HG03095 (cell line): Measurements from ENCODE around the gene JHY.

Experiments
- ATAC-seq: cut with Tn5 transposase; IDR thresholded peaks from one replicate; pipeline ENCODE4 v1.9.1; 2021; ENCODE audit warnings: moderate library complexity; ENCODE audit not compliant: unreplicated experiment

The JHY gene

GRCh38 chr11:122938557-122938956 is 56.0 kb downstream of the JHY start:
- ATAC-seq, result no peak

DNA sequence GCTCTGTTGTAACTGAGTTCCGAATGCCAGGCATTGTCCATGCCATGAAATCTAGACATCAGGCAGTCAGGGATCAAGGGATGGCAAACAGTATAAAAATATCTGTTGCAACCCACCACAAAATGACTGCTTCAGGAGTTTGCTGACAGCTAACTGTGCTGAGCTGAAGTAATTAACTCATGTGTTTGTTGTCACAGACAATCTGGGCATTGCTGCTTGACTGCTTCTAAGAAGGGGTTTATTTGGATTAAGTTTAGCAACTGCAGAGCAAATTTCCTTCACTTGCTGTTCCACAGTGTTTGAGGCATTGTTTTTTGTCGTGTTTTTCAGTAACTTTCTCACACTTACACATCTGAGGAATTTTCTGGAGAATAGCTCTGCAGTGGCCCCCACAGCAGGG is 68.7 kb downstream of the JHY start:
- ATAC-seq, result no peak

- ATAC-seq, result no peak
Observed at GRCh38 chr11:122954455-122954854, 71.9 kb downstream of the JHY start.

GRCh38 chr11:122963961-122964360 is 81.4 kb downstream of the JHY start:
- no peak for ATAC-seq

GRCh38 chr11:122976061-122976733 is 93.6 kb downstream of the JHY start:
- no peak for ATAC-seq

DNA sequence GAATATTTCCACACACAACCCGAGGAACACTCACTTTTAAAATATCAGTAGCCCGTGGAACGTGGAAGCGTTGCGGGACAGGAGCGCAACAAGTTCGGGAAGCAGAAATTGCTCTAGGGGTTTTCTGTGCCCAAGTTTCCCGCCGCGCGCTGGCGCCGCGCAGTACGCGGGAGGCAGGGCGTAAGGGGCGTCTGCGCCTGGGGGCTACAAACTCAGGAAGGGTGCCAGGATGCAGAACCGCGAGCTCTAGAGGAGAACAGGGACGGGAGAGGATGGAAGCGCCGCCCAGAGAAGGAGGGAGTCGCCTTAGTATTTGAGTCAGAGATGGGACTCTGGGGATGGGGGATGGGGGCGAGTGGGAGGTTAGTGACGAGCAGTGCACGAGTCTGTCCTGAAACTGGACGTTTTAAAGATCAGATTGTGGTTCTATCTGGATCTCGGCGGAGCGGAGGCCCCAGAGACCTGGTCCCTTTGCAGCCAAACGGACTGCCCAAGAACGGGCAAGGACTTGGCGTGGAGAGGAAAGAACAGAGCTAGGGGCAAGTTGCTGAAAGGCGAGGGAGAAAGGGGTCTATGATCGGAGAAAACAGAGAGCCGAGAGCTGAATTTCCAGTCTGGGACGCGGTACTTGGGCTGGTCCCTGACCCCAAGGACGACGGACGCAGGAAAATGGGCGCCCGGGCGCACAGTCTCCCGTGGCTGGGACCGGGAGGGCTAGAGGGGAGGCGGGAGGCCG is 94.3 kb downstream of the JHY start:
- no peak for ATAC-seq

- no peak for ATAC-seq
Observed at GRCh38 chr11:122977470-122978298, 95.1 kb downstream of the JHY start.

DNA sequence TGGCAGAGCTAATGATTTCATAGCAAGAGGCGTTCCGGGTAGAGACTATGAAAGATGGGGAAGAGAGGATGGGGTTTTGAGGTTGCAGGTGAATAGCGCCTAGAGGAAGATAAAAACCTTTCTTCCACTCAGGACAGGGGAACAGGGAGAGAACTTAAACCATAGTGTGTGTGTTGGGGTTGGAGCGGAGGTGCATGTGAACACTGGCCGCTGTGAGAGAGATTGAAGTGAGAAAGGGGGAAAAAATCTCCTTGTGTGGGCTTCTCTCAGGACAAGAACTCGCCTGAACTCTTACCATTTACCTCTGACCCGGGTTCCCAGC is 95.7 kb downstream of the JHY start:
- ATAC-seq, result no peak

GRCh38 chr11:122979103-122979814 is 96.7 kb downstream of the JHY start:
- no peak for ATAC-seq

- no peak for ATAC-seq
Observed at GRCh38 chr11:122979815-122980595, 97.4 kb downstream of the JHY start.

DNA sequence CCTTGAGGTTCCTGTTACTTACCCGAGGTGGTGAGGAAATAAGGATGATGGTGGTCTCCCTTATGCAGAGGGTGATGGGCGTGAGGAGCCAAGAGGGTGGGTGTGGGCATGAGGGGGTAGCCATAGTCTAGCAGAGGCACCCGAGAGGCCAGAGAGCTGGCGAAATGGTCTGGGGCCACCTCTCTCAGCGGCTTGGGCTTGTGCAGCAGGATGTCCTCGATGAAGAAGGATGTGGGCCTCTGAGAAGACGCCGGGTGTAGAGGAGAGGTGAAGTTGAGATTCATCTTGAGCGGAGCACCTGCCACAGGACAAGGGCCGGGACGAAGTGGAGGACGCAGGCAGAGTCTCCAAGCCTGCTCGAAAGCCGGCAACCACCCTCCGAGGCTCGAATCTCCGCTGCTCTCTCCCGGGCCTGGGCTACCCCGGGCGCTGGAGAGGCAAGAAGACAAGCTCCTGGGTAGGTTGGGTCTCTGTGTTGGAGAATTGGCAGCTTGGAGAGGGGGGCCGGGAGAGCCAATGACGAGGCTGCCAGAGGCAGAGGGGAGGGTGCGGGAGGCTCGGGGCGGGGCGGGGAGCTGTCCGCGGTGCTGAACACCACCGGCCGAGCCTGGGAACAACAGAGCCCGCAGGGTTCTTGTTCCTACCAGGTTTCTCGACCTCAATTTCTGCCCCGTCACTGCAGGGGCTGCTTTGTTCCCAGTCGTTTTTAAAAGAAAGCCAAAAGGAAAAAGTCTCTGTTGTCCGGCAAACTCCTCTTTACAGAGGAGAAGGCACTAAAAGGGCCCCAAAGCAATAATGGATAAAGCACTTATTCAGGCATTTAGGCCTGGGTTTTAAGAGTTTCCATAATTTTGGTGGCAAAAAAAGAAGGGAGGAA is 99.1 kb downstream of the JHY start, which contains the start of gene BSX:
BSX (minus strand) TSS at position 447 of the 877 bp plus-strand sequence; CDS start at position 284, 163 bp downstream.
- no peak for ATAC-seq

DNA sequence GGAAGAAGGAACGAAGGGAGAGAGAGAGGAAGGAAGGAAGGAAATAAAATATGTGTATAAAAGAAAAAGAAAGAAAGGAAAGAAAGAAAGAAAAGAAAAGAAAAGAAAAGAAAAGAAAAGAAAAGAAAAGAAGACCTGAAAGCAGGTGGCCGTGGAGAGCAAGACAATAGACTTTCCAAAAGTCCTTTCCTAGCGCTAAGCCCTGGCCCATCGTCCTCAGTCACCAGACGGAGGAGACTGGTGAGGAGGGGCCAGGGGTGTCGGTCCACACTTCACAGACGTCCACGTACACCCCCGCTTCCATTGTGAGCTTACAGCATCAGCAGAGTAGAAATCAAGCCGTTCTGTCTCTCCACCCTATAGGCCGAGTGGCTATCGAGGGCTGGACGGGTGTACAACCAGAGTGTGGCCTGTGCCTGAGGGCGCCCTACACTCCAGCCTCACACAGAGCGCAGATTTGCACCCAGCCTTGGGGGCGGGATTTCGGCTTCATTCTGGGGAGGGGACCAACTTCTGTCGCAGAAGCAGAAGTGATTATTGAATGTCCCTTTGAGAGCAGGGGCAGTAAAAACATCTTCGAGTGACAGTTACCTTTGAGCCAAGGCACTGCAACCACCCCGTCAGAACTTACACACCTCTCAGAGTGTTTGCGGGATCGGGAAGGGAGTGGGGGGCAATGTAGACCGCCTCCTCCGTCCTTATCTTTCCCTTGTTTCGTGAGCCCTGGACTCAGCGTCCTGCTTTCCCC is 101.1 kb downstream of the JHY start:
- ATAC-seq, result no peak

DNA sequence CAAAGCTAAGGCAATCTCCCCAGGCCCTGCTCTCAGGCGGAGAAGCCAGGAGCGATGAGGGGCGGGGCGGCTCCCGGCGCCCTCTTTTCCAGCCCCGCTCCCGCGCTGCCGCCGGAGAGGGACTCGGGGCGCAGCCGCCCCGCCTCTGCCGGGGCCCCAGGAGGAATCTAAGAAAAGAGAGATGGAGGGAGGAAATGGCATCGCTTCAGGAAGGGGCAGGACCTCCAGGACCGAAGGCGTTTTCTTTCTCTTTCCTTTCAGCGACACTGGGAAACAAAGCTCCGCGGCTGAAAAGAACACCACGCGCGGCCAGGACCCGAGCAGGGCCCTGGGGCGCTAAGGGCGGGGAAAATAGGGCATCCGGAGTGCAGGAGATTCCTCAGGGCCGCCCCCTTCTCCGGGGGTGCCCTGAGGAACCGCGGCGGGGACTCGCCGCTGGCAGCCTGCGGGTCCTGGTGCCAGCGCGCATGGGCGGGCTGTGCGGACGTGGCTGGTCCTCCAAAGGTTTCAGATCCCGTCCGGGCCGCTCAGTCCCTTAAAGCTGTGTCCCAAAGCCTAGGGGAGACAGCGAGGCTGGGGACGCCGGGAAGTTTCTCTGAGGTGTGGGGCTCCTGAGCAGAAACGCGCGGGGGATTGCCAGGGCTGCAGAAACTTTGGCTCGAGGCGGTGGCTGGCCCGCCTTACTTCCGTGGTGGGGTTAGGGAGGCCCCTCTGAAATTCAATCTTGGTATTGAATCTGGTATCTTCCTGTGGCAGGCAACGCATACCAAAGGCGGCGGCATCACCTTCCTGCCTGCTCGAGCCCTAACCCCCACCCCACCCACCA is 101.8 kb downstream of the JHY start:
- no peak for ATAC-seq

GRCh38 chr11:122995526-122995925 is 113.0 kb downstream of the JHY start:
- no peak for ATAC-seq

- no peak for ATAC-seq
Observed at GRCh38 chr11:122998727-122999366, 116.3 kb downstream of the JHY start.

DNA sequence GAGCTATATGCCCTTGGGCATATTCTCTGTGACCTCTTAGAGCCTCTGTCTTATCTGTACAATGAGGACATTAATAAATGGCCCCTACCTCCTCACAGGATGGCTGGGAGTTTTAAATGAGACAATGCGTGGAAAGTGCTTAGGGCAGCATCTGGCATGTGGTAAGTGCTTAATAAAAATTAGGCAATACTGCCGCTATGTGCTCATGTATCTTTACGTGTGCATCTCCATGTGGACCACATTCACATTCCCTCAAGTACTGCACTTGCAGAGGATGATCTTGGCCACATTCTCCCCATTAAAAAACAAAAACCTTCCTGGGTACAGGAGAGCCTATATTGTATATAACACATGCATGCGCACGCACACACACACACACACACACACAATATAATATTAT is 118.2 kb downstream of the JHY start:
- ATAC-seq, result no peak

- no peak for ATAC-seq
Observed at GRCh38 chr11:123006860-123007542, 124.4 kb downstream of the JHY start.
